Large intestine (tissue), 3 donors: Measurements from ENCODE around the gene KDM3B. TPM values are rescaled to one million over a fixed set of nuclear protein-coding genes. Genes with fewer than 3 reads are reported as not detected.

ENCODE experiments used
- DNase-seq, 2 donors: peaks; one replicate each; pipeline versions ENCODE4 v3.0.0 to v3.0.0-alpha.2; 2013
- H3K27ac ChIP-seq: one replicate; pipeline ENCODE4 v1.5.1; 2013; ENCODE audit warnings: low read length
- H3K27me3 ChIP-seq: 2 replicates; pipeline ENCODE4 v1.6.1; 2013; ENCODE audit warnings: low read length; ENCODE audit not compliant: control insufficient read depth, insufficient read depth
- H3K36me3 ChIP-seq: 2 replicates; pipeline ENCODE4 v1.6.1; 2013; ENCODE audit warnings: low read length; ENCODE audit not compliant: control insufficient read depth, insufficient read depth
- H3K4me1 ChIP-seq: one replicate; pipeline ENCODE4 v1.6.1; 2013; ENCODE audit warnings: low read length; ENCODE audit not compliant: control insufficient read depth, insufficient read depth
- H3K4me3 ChIP-seq: one replicate; pipeline ENCODE4 v1.5.1; 2013; ENCODE audit warnings: low read length
- H3K9me3 ChIP-seq: one replicate; pipeline ENCODE4 v1.6.1; 2013; ENCODE audit warnings: mild to moderate bottlenecking, low read depth, low read length, moderate library complexity; ENCODE audit not compliant: control insufficient read depth
- WGBS: methylation state at CpG from one replicate; pipeline ENCODE4 v1.1.5; 2013; ENCODE audit warnings: low lambda C conversion rate; ENCODE audit not compliant: insufficient coverage; 5-methylcytosine and 5-hydroxymethylcytosine counted together
- polyA plus RNA-seq: library from polyadenylated mRNA; unstranded; fragments of 120-200 nt; gene quantifications from one replicate; pipeline ENCODE4 v1.2.1, GENCODE V29; 2013

KDM3B gene
- polyA plus RNA-seq, 1 donor = 61.1 TPM

- Histone ChIP-seq H3K27me3 (no peaks in the 10 kb centered on the region), H3K4me1 (peaks cover 7% of the 10 kb centered on the region), H3K27ac (peak within 1 kb of the TSS; percentile 38), H3K9me3 (no peaks in the 10 kb centered on the region), H3K36me3 (no peaks in the 10 kb centered on the region), H3K4me3 (peak within 1 kb of the TSS; percentile 54)
- DNase-seq = peak; percentile 99 to 100
- WGBS = no CpG with 5 or more reads among the region's 55 CpGs
Measured at GRCh38 chr5:138331449-138332368, 20.8 kb upstream of the KDM3B start, which contains the start of gene CDC25C. CDC25C (minus strand) TSS chr5:138331804; CDS start chr5:138331180, 624 bp downstream.

GRCh38 chr5:138334867-138335447, 17.5 kb upstream of the KDM3B start:
- H3K4me1 ChIP-seq = peaks cover 9% of the 10 kb centered on the region
- DNase-seq = no peak
- no CpG with 5 or more reads among the region's 3 CpGs for WGBS
- no peaks in the 10 kb centered on the region for H3K27me3 ChIP-seq
- H3K27ac ChIP-seq = no peak overlapping the region
- no peak overlapping the region for H3K4me3 ChIP-seq
- H3K36me3 ChIP-seq = no peaks in the 10 kb centered on the region
- H3K9me3 ChIP-seq = no peaks in the 10 kb centered on the region

- H3K4me3 ChIP-seq = peak overlapping the region; percentile 91
- DNase-seq = peak in 1 of 2 donors; percentile 75
- WGBS = 56% methylated on average over 3 of the region's 13 CpGs
- peaks cover 8% of the 10 kb centered on the region for H3K36me3 ChIP-seq
- H3K4me1 ChIP-seq = peaks cover 7% of the 10 kb centered on the region
- H3K27ac ChIP-seq = peak overlapping the region; percentile 80
- H3K27me3 ChIP-seq = no peaks in the 10 kb centered on the region
- H3K9me3 ChIP-seq = no peaks in the 10 kb centered on the region
Measured at GRCh38 chr5:138336952-138337684, 15.4 kb upstream of the KDM3B start.

GRCh38 chr5:138337685-138338410, 14.6 kb upstream of the KDM3B start, which contains the start of gene FAM53C:
FAM53C (plus strand) TSS chr5:138338266; CDS start chr5:138341336, 3,070 bp downstream.
- Histone ChIP-seq H3K27me3 (no peaks in the 10 kb centered on the region), H3K9me3 (no peaks in the 10 kb centered on the region), H3K4me3 (peak within 1 kb of the TSS; percentile 91), H3K36me3 (peaks cover 8% of the 10 kb centered on the region), H3K4me1 (peaks cover 7% of the 10 kb centered on the region), H3K27ac (peak within 1 kb of the TSS; percentile 80)
- peak; percentile 96 to 99 for DNase-seq
- WGBS = no CpG with 5 or more reads among the region's 56 CpGs

GRCh38 chr5:138338411-138339090, 13.9 kb upstream of the KDM3B start:
- Histone ChIP-seq H3K27ac (peak overlapping the region; percentile 80), H3K4me1 (peaks cover 7% of the 10 kb centered on the region), H3K9me3 (no peaks in the 10 kb centered on the region), H3K36me3 (peaks cover 14% of the 10 kb centered on the region), H3K4me3 (peak overlapping the region; percentile 91), H3K27me3 (no peaks in the 10 kb centered on the region)
- DNase-seq = peak in 1 of 2 donors; percentile 43
- no CpG with 5 or more reads among the region's 22 CpGs for WGBS

- no peaks in the 10 kb centered on the region for H3K27me3 ChIP-seq
- no peaks in the 10 kb centered on the region for H3K9me3 ChIP-seq
- peak overlapping the region; percentile 80 for H3K27ac ChIP-seq
- peak overlapping the region; percentile 91 for H3K4me3 ChIP-seq
- peaks cover 20% of the 10 kb centered on the region for H3K36me3 ChIP-seq
- WGBS = no CpG with 5 or more reads among the region's 7 CpGs
- DNase-seq = peak in 1 of 2 donors; percentile 49
- H3K4me1 ChIP-seq = peaks cover 7% of the 10 kb centered on the region
Measured at GRCh38 chr5:138339091-138339456, 13.4 kb upstream of the KDM3B start.

- Histone ChIP-seq H3K4me3 (peak overlapping the region; percentile 91), H3K9me3 (no peaks in the 10 kb centered on the region), H3K36me3 (peaks cover 23% of the 10 kb centered on the region), H3K27me3 (no peaks in the 10 kb centered on the region), H3K27ac (peak overlapping the region; percentile 80), H3K4me1 (peaks cover 7% of the 10 kb centered on the region)
- DNase-seq = no peak
- no CpG with 5 or more reads among the region's 2 CpGs for WGBS
Measured at GRCh38 chr5:138339464-138339863, 13.0 kb upstream of the KDM3B start.

GRCh38 chr5:138340008-138340407, 12.5 kb upstream of the KDM3B start:
- Histone ChIP-seq H3K27ac (no peak overlapping the region), H3K4me3 (peak overlapping the region; percentile 91), H3K36me3 (peaks cover 28% of the 10 kb centered on the region), H3K27me3 (no peaks in the 10 kb centered on the region), H3K4me1 (peaks cover 7% of the 10 kb centered on the region), H3K9me3 (no peaks in the 10 kb centered on the region)
- WGBS = no CpG with 5 or more reads among the region's 3 CpGs
- no peak for DNase-seq

GRCh38 chr5:138344887-138345622, 7.4 kb upstream of the KDM3B start:
- H3K36me3 ChIP-seq = peaks cover 71% of the 10 kb centered on the region
- peaks cover 5% of the 10 kb centered on the region for H3K4me1 ChIP-seq
- H3K4me3 ChIP-seq = no peak overlapping the region
- DNase-seq = no peak
- no peaks in the 10 kb centered on the region for H3K9me3 ChIP-seq
- WGBS = no CpG with 5 or more reads among the region's 32 CpGs
- no peaks in the 10 kb centered on the region for H3K27me3 ChIP-seq
- no peak overlapping the region for H3K27ac ChIP-seq
